RWPE2 (cell line): ENCODE data around the gene HBS1L.

Source experiments
- ATAC-seq: fragments of 200-7000 bp; cut with Tn5 transposase; 3 replicates; pipeline ENCODE4 v1.9.1; 2021; ENCODE audit warnings: low read depth
- DNase-seq: peaks from one replicate; pipeline ENCODE4 v3.0.0-alpha.2; 2020; ENCODE audit warnings: low spot score
- H3K27ac ChIP-seq: fragments of 450-650 bp; 2 replicates; pipeline ENCODE4 v1.5.1; 2017; ENCODE audit warnings: mild to moderate bottlenecking; ENCODE audit not compliant: poor library complexity, severe bottlenecking
- H3K27me3 ChIP-seq: fragments of 250-450 bp; sonication (Bioruptor Pico); 2 replicates; pipeline ENCODE4 v1.5.1; 2021; ENCODE audit warnings: mild to moderate bottlenecking, moderate library complexity; ENCODE audit not compliant: insufficient read depth, poor library complexity, severe bottlenecking
- H3K36me3 ChIP-seq: fragments of 250-450 bp; sonication (Bioruptor Pico); 2 replicates; pipeline ENCODE4 v1.5.1; 2020; ENCODE audit warnings: low read depth, mild to moderate bottlenecking, moderate library complexity
- H3K4me1 ChIP-seq: fragments of 250-450 bp; sonication (Bioruptor Pico); 2 replicates; pipeline ENCODE4 v1.5.1; 2021; ENCODE audit warnings: mild to moderate bottlenecking, moderate library complexity; ENCODE audit not compliant: insufficient read depth, poor library complexity, severe bottlenecking
- H3K4me3 ChIP-seq: fragments of 250-450 bp; sonication (Bioruptor Pico); 2 replicates; pipeline ENCODE4 v1.5.1; 2021; ENCODE audit warnings: mild to moderate bottlenecking, moderate library complexity; ENCODE audit not compliant: severe bottlenecking
- H3K9me3 ChIP-seq: fragments of 250-450 bp; sonication (Bioruptor Pico); 2 replicates; pipeline ENCODE4 v1.5.1; 2021; ENCODE audit warnings: mild to moderate bottlenecking, moderate library complexity; ENCODE audit not compliant: severe bottlenecking
- CTCF ChIP-seq: fragments of 450-650 bp; IDR thresholded peaks from one replicate; pipeline ENCODE4 v1.5.1; 2017; ENCODE audit warnings: mild to moderate bottlenecking, moderate library complexity; ENCODE audit not compliant: poor library complexity, severe bottlenecking

The HBS1L gene

GRCh38 chr6:135047336-135047735 lies 7.3 kb downstream of the HBS1L start:
- H3K36me3 ChIP-seq, result peaks cover 43% of the 10 kb centered on the region
- DNase-seq (no peak), ATAC-seq (no peak)
- H3K4me3 ChIP-seq, result no peak overlapping the region
- H3K4me1 ChIP-seq, result no peaks in the 10 kb centered on the region
- no peaks in the 10 kb centered on the region for H3K9me3 ChIP-seq
- no peak for TF ChIP-seq CTCF
- no peak overlapping the region for H3K27ac ChIP-seq
- H3K27me3 ChIP-seq, result no peaks in the 10 kb centered on the region

- H3K9me3 ChIP-seq, result no peaks in the 10 kb centered on the region
- ATAC-seq (no peak), DNase-seq (no peak)
- peaks cover 45% of the 10 kb centered on the region for H3K36me3 ChIP-seq
- H3K4me3 ChIP-seq, result no peak overlapping the region
- TF ChIP-seq CTCF, result no peak
- H3K4me1 ChIP-seq, result no peaks in the 10 kb centered on the region
- no peaks in the 10 kb centered on the region for H3K27me3 ChIP-seq
- no peak overlapping the region for H3K27ac ChIP-seq
Observed at GRCh38 chr6:135046912-135047311, 7.7 kb downstream of the HBS1L start.

- ATAC-seq, result no peak
- no peak for TF ChIP-seq CTCF
Observed at GRCh38 chr6:135044639-135045038, 10.0 kb downstream of the HBS1L start.

GRCh38 chr6:135043846-135044245 lies 10.8 kb downstream of the HBS1L start:
- no peak for ATAC-seq
- H3K9me3 ChIP-seq, result no peaks in the 10 kb centered on the region
- H3K36me3 ChIP-seq, result peaks cover 54% of the 10 kb centered on the region
- no peaks in the 10 kb centered on the region for H3K4me1 ChIP-seq
- no peak for DNase-seq
- TF ChIP-seq CTCF, result no peak
- no peak overlapping the region for H3K27ac ChIP-seq
- no peaks in the 10 kb centered on the region for H3K27me3 ChIP-seq
- H3K4me3 ChIP-seq, result no peak overlapping the region

More at GRCh38 chr6:135044639-135045038, 10.0 kb downstream of the HBS1L start:
- Histone ChIP-seq H3K36me3 (peaks cover 54% of the 10 kb centered on the region), H3K27ac (no peak overlapping the region), H3K4me3 (no peak overlapping the region), H3K4me1 (no peaks in the 10 kb centered on the region), H3K27me3 (no peaks in the 10 kb centered on the region), H3K9me3 (no peaks in the 10 kb centered on the region)
- DNase-seq, result no peak

GRCh38 chr6:135043364-135043763 lies 11.3 kb downstream of the HBS1L start:
- Histone ChIP-seq H3K9me3 (no peaks in the 10 kb centered on the region), H3K4me3 (no peak overlapping the region), H3K27me3 (no peaks in the 10 kb centered on the region), H3K27ac (no peak overlapping the region), H3K36me3 (peaks cover 54% of the 10 kb centered on the region), H3K4me1 (no peaks in the 10 kb centered on the region)
- ATAC-seq (no peak), DNase-seq (no peak)
- no peak for TF ChIP-seq CTCF
